ENCODE data around the gene FLOT2.
"Not testable (repeated sequence)": the region's sequence is repeated elsewhere in the genome, so short reads cannot be mapped to it uniquely, and the experiment has no call there.

Gene FLOT2

DNA sequence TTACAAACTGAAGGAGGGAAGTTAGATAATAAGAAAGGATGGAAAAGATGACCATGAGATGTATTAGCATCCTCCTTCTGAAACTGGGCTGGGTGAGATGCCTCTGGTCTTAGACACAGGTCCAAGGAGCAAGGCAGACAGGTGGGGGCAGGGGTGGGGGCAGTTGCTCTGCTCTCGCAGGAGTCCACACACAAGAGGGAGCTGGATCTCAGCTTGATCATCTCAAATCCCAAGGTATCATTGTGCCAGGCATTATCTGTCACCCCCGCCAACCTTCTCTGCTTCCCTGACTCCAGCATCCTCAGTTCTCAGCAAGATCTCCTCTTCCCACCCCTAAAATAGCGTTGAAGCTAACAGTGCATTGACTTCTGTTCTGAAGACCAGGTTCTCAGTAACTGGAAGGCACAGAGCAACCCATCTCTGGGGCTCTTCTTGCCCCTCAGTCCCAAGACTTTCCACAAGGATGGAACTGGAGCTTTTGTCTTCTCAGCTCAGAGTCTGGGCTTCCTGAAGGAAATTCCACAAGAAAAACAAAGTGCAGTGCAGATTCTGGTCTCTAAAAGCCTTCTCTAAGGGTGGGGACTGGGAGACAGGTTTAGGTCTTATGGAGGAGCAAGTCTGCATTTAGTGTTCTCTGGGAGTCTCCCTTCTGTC, 1.6 kb downstream of the FLOT2 start:
- no peak for DNase-seq

- not testable (repeated sequence) for DNase-seq
Observed at GRCh38 chr17:28893248-28894183, 4.0 kb downstream of the FLOT2 start.

- DNase-seq: no peak
Observed at GRCh38 chr17:28892024-28892423, 5.5 kb downstream of the FLOT2 start.

DNA sequence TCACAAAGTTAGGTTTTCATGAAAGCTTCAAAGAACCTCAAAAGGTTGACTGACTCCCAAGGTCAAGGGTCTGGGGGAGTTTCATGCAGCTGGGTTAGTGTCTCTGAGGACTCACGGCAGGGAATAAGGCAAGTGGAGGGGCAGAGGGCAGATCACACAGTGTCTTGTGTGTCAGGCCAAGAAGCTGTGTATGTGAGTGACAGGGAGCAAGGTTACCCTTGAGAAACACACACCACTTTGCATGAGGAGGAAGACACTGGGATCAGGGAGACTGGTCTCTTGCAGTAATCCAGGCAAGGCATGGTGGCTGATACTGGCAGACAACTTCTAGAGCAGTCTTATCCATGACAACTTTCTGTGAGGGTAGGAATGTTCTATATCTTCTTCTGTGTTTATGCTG, 6.3 kb downstream of the FLOT2 start:
- DNase-seq: no peak

DNA sequence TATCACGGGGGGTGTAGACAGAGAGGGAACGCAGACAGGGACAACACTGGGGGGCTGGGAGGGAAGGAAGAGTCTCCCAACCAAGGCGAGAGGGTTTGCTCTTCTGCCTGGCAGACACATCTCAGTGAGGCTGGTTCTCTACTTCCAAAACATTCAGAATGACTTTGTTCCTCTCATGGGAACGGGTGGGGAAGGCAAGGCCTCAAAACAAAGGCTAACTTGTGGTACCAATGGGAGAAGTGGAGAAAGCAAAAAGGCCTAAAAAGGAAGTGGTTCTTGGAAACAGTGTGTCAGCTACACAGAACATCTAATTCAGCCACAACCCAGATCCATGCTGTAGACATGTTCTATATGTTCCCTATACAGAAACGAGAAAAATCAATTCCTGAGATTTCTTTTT, 7.5 kb downstream of the FLOT2 start:
- DNase-seq: no peak

- no peak for DNase-seq
Observed at GRCh38 chr17:28888832-28889231, 8.7 kb downstream of the FLOT2 start.

DNA sequence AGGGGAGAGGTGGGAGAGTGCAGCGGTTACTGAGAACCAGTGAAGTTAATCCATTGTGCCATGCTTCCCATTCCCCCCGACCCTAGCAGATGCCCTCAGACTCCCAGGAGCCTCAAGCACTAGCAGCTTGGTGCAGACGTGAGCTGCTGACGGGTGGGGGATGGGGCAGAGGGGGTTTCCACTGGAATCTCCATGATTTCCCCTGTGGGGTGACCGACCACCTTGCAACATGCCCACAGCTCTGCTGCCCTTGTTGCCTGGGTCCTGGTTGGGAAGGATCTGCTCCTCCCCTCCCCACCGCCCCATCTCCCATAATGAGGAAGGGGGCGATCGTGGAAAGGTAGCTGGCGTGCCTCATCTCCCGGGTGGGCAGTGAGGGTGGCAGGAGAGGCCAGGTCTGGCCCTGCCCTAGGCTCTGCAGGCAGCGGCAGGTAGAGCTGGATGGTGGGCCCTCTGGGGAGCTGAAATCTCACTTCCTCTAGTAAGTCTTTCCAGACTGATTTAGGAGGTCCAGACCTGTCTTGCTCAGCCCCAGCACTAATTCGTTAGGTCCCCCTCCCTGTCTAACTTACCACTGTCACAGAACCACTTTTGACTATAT, 9.6 kb downstream of the FLOT2 start:
- DNase-seq: no peak

- DNase-seq: no peak
Observed at GRCh38 chr17:28885951-28886350, 11.6 kb downstream of the FLOT2 start.

DNA sequence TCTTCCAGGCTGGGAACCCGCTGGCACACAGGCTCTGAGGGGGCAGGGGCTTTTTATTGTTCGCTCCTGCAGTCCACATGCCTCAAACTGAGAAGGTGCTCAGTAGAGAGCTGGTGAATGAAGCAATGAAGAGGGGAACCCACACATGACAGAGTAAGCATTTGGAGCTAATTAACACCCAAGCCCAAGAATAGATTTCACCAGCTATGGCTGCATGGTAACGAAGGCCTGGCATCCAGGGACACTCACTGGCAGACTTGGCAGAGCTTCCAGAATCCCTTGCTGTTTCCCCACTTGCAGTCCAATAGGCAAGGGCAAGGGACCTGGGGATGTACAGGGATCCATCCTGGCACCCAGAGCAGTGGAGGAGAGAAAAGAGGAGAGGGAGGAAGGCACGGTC, 12.2 kb downstream of the FLOT2 start:
- no peak for DNase-seq

- no peak for DNase-seq
Observed at GRCh38 chr17:28883967-28884702, 13.4 kb downstream of the FLOT2 start.

DNA sequence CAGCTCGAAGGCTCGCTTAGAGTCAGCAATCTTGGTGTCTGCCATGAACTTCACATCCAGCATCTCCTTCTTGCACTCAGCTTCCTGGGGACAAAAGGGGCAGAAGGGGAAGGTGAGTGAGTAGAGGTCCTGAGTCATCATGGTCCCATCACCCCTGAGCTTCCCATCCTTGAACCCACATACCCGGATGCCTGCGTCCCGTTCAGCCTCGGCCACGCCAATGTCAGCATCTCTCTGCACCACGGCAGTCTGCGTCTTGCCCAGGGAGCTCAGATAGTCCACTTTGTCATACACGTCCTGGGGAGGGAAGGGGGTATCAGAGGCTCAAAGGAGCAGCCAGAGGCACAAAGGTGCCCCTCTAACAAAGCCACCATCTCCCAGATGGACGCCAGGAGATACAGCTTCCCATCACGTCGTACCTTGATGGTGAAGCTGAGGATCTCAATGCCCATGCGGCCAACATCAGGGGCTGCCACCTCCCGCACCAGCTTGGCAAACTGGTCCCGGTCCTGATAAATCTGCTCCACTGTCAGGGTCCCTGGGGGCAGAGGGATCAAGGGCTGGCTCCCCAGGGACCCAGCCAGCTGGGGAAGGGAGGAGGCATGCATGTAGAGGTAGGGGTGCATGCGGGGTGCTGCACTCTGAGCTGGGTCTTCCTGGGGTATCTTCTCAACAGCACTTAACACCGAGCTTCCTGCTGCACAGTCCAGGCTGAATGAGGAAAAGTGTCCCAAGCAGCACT, 15.2 kb downstream of the FLOT2 start:
- no peak for DNase-seq

- no peak for DNase-seq
Observed at GRCh38 chr17:28881533-28882056, 15.9 kb downstream of the FLOT2 start.

DNA sequence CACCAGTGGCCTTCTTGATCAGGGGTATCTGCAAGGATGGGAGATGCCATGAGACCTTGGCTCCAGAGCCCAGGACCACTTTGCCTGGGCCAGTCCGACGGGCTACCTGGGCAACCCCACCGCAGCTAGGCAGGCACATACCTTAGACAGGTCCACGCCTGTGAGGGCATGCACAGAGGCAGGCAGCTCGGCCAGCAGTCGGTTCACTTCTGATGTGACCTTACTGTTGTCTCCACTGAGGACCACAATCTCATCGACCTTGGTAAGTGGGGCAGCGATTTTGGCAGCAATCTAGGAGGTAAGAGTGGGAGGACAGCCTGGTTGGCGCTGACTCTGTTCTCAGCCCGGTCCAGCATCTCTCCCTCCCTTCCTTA, 17.0 kb downstream of the FLOT2 start:
- DNase-seq: no peak

DNA sequence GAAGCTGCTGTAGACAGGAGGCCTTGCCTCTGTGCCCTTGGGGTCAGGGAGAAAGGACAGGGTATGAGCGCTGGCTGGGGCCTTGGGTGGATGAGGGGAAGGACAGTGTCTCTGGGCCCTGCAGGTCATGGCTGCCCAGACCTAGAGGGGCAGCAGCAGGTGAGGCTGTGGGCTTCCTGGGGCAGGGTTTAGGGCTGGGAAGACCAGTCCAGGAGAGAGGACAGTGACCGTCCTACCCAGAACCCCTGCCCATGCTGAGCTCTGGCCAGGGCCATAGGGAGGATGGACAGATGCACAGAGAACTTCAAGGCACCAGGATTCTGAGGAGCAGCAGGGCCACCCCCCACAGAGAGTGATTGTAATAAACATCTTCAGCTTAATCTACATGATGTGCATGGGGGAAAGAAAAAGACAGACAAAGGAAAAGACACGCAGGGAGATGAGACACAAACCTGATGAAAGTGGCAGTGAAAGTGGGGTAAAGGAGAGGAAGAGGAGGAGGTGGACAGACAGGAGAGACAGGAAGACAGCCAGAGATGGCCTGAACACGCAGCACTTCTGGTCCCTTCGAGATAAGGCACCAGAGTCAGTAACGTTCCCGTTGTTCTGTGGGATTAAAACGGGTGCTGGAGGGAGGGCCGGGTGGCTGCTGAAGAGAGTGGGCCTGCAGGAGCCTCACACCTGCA, 17.5 kb downstream of the FLOT2 start:
- DNase-seq: no peak

DNA sequence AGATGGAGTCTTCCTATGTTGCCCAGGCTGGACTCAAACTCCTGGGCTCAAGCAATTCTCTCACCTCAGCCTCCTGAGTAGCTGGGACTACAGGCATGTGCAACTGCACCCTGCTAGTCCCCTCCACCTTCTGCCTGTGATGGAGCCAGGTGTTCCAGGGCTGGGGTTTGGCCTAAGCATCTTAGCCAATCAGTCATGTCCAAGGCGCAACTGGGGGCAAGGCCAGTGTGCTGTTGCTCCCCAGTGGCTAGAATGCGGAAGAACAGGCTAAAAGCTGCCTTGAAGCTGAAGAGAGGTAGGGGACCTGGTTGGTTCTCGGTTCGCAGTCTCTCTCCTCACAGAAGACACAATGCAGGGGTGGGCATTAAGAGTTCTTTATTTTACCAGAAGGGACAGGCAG, 18.6 kb downstream of the FLOT2 start:
- DNase-seq: peak; percentile 39

GRCh38 chr17:28878158-28878910, 19.2 kb downstream of the FLOT2 start:
- DNase-seq: no peak

DNA sequence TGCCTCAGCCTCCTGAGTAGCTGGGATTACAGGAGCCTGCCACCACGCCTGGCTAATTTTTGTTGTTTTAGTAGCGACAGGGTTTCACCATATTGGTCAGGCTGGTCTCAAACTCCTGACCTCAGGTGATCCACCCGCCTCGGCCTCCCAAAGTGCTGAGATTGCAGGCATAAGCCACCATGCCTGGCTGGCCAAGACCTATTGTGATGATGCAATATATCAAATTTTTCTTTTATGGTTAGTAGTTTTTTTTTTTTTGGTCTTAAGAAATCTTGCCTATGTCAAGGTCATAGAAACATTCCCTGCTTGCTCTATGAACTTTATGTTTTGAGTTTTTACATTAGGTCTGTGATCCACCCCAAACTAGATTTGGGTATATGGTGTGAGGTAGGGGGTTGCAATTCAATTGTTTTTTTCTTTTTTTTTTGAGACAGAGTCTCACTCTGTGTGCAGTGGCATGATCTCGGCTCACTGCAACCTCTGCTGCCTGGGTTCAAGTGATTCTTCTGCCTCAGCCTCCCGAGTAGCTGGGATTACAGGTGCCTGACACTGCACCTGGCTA, 20.3 kb downstream of the FLOT2 start:
- DNase-seq: not testable (repeated sequence)

- DNase-seq: no peak
Observed at GRCh38 chr17:28875848-28876550, 21.5 kb downstream of the FLOT2 start.

DNA sequence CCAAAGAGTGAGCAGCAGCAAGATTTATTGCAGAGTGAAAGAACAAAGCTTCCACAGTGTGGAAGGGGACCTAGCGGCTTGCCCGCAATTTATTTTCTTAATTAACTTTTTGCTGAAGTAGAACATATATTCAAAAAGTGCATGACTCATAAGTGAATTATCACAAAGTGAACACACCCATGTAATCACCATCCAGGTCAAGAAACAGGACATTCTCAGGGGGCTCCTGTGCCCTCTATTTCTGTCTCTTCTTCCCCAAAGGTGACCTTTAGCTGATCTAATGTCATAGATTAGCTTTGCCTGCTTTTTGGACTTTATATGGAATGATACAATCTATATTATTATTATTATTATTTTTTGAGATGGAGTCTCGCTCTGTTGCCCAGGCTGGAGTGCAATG, 22.8 kb downstream of the FLOT2 start:
- DNase-seq: no peak

- DNase-seq: no peak
Observed at GRCh38 chr17:28873839-28874238, 23.7 kb downstream of the FLOT2 start.
